ENCODE measurements around the gene TMEM26.

DNA sequence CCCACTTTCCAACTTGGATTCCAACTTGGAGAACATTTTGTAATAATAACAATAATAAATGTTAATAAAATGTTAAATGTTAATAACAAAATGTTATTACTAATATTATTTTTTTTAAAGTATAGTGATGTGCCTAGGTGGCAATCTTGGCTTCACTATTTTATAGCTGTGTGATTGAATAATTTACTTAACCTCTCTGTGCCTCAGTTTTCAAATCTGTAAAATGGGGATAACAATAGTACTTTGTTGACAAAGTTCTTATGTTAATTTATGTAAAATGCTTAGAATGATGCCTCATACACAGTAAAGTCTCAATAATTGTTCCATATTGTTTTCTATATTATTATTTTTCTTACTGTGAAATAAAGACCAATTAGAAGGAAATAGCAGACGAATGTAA lies 23.3 kb upstream of the TMEM26 start:
- TF ChIP-seq, protein P1, sequence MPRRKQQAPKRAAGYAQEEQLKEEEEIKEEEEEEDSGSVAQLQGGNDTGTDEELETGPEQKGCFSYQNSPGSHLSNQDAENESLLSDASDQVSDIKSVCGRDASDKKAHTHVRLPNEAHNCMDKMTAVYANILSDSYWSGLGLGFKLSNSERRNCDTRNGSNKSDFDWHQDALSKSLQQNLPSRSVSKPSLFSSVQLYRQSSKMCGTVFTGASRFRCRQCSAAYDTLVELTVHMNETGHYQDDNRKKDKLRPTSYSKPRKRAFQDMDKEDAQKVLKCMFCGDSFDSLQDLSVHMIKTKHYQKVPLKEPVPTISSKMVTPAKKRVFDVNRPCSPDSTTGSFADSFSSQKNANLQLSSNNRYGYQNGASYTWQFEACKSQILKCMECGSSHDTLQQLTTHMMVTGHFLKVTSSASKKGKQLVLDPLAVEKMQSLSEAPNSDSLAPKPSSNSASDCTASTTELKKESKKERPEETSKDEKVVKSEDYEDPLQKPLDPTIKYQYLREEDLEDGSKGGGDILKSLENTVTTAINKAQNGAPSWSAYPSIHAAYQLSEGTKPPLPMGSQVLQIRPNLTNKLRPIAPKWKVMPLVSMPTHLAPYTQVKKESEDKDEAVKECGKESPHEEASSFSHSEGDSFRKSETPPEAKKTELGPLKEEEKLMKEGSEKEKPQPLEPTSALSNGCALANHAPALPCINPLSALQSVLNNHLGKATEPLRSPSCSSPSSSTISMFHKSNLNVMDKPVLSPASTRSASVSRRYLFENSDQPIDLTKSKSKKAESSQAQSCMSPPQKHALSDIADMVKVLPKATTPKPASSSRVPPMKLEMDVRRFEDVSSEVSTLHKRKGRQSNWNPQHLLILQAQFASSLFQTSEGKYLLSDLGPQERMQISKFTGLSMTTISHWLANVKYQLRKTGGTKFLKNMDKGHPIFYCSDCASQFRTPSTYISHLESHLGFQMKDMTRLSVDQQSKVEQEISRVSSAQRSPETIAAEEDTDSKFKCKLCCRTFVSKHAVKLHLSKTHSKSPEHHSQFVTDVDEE (CRISPR knock-in tag; IDR thresholded peaks at IDR 0.05), result no peak
- TF ChIP-seq ESRRG (CRISPR knock-in tag; IDR thresholded peaks at IDR 0.05) (no peak), OSR1 (CRISPR knock-in tag; IDR thresholded peaks at IDR 0.05) (no peak), SNAI2 (CRISPR knock-in tag; IDR thresholded peaks at IDR 0.05) (no peak), ZFP3 (CRISPR knock-in tag; IDR thresholded peaks at IDR 0.05) (no peak)
- TF ChIP-seq, protein P2, sequence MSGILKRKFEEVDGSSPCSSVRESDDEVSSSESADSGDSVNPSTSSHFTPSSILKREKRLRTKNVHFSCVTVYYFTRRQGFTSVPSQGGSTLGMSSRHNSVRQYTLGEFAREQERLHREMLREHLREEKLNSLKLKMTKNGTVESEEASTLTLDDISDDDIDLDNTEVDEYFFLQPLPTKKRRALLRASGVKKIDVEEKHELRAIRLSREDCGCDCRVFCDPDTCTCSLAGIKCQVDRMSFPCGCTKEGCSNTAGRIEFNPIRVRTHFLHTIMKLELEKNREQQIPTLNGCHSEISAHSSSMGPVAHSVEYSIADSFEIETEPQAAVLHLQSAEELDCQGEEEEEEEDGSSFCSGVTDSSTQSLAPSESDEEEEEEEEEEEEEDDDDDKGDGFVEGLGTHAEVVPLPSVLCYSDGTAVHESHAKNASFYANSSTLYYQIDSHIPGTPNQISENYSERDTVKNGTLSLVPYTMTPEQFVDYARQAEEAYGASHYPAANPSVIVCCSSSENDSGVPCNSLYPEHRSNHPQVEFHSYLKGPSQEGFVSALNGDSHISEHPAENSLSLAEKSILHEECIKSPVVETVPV (CRISPR knock-in tag; IDR thresholded peaks at IDR 0.05), result no peak
- TF ChIP-seq, protein P3, sequence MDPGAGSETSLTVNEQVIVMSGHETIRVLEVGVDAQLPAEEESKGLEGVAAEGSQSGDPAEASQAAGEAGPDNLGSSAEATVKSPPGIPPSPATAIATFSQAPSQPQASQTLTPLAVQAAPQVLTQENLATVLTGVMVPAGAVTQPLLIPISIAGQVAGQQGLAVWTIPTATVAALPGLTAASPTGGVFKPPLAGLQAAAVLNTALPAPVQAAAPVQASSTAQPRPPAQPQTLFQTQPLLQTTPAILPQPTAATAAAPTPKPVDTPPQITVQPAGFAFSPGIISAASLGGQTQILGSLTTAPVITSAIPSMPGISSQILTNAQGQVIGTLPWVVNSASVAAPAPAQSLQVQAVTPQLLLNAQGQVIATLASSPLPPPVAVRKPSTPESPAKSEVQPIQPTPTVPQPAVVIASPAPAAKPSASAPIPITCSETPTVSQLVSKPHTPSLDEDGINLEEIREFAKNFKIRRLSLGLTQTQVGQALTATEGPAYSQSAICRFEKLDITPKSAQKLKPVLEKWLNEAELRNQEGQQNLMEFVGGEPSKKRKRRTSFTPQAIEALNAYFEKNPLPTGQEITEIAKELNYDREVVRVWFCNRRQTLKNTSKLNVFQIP (CRISPR knock-in tag; IDR thresholded peaks at IDR 0.05; ENCODE audit: borderline replicate concordance, low read depth), result no peak
